HEK293 (cell line): ENCODE data around the gene CEP350.

Experiments used
- CTCF ChIP-seq: fragments of 450-650 bp; formaldehyde crosslinking; IDR thresholded peaks from 2 replicates; pipeline ENCODE4 v1.5.1; 2016; ENCODE audit warnings: missing biosample characterization, missing genetic modification characterization
- SETDB1 ChIP-seq: IDR thresholded peaks from one replicate; pipeline ENCODE4 v1.6.1; 2017; ENCODE audit warnings: mild to moderate bottlenecking, low read length, moderate library complexity, mixed read lengths; ENCODE audit not compliant: insufficient read length
- YY1 ChIP-seq: fragments of 450-650 bp; formaldehyde crosslinking; IDR thresholded peaks from 2 replicates; pipeline ENCODE4 v1.5.1; 2018; ENCODE audit warnings: missing biosample characterization, missing genetic modification characterization
- ZNF394 ChIP-seq: fragments of 450-650 bp; formaldehyde crosslinking; IDR thresholded peaks from 2 replicates; pipeline ENCODE4 v1.5.1; 2016; ENCODE audit warnings: missing biosample characterization, missing genetic modification characterization, mild to moderate bottlenecking, moderate library complexity, borderline replicate concordance
- ZNF692 ChIP-seq: fragments of 450-650 bp; formaldehyde crosslinking; IDR thresholded peaks from 2 replicates; pipeline ENCODE4 v1.5.1; 2016; ENCODE audit warnings: missing biosample characterization, missing genetic modification characterization

DNA sequence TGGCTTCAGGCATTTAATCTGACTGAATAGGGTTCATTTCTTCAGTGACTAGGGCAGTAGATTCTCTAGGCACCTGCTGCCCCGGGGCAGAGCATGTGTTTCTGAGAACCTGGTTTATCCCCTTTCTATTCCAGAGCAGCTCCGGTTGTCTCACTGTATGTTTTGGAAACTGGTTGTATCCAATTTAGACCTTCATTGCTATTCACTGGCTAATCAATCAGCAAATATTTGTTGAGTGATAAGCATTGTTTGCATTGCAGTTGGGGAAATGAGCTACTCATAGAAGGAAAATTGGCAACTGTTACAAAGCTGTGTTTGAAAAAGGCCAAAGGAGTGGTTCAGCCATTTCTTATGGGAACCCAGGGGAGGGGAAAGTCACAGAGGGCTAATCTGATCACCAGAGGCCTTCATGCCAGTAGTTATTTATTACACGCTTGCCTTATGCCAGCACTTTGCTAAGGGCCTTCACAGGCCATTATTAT is 203.0 kb downstream of the CEP350 start:
- TF ChIP-seq YY1 (no peak), ZNF394 (no peak), CTCF (no peak), ZNF692 (tag by site-specific recombination) (no peak), SETDB1 (no peak)
